Activated T-helper 1 cell treated with Interleukin-2 at 50 U/mL for 16 hours (primary cell): ENCODE results near the gene FBXL7.

Experiments
- DNase-seq: peaks from one replicate; pipeline ENCODE4 v3.0.0-alpha.2; 2020; ENCODE audit warnings: low read depth

The FBXL7 gene

DNA sequence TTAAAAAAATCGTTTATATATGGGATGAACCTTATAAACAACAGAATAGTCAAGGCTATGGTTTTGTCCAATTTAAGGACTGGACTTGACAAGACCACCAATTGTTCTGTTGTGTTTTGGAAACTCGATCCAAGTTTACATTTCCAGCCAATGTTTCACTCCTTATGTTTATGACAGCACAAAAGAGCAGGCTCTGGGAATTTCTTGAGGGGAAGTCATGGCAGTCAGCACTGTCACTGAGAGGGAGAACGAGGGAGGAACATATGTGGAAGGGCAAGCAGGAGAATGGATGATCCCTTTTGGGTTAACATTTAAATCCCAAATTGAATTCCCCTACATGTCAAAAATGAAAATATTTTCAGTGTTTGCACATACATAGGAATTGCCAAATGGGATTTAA is 387.1 kb downstream of the FBXL7 start:
- no peak for DNase-seq

- DNase-seq = no peak
Observed at GRCh38 chr5:15889001-15889400, 389.0 kb downstream of the FBXL7 start.

DNA sequence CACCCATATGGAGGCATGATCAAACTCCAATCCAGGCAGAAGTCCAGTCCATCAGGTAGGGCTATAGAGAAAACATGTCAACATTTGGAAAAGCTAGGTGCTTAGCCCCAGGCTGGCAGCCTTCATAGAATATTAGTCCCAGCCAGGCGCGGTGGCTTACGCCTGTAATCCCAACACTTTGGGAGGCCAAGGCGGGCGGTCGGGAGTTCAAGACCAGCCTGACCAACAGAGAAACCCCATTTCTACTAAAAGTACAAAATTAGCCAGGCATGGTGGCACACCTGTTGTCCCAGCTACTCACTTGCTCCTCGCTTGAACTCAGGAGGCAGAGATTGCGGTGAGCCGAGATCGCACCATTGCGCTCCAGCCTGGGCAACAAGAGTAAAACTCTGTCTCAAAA is 393.9 kb downstream of the FBXL7 start:
- no peak for DNase-seq

DNA sequence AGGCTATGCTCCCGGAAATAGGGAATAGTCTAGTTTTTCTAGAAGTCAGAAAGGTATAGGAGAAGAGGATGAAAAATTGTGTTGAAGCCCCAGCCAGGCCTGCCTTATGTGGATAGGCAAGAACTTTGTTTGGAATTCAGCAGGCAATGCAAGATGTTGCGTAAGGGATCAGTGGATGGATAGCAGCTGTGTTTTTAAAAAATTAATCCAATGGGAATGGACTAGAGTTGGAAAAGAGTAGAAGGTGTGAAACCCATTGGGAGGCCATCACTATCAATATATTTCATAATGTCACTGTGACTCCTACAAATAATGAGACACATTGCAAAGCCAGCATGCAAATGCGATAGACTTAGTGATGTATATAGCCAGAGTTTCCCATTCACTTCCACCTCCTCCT is 397.7 kb downstream of the FBXL7 start:
- DNase-seq = no peak

- DNase-seq = no peak
Observed at GRCh38 chr5:15898641-15899040, 398.7 kb downstream of the FBXL7 start.

GRCh38 chr5:15899481-15899880 is 399.5 kb downstream of the FBXL7 start:
- no peak for DNase-seq

DNA sequence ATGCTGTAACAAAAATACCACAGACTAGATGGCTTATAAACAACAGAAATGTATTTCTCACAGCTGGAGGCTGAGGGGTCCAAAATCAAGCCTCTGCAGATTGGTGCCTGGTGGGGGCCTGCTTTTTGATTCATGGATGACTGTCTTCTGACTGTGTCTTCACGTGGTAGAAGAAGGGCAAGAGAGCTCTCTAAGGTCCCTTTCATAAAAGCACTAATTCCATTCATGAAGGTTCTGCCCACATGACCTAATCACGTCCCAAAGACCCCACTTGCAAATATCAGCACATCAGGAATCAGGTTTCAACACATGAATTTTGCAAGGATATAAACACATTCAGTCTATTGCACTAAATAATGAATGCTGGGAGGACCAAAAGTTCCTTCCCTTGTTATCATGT is 401.2 kb downstream of the FBXL7 start:
- no peak for DNase-seq

DNA sequence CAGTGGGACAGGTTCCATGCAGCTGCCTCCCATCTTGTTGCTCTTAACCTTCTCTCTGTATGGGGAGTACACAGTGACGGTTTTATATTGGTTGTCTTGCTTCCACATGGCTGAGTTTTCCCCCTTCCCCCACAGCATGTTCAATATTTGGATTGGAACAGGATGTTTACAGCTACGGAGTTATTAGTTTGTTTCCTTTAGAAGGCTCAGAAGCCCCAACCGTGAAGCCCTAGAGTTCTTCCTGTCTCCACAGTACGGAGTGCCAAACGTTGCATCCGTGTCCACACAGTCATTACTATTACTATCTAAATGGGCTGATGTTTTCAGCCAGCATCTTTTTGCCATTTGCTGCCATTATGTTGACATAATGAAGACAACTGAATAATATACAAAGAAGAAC is 402.1 kb downstream of the FBXL7 start:
- DNase-seq = no peak

- DNase-seq = no peak
Observed at GRCh38 chr5:15904899-15905830, 405.2 kb downstream of the FBXL7 start.

DNA sequence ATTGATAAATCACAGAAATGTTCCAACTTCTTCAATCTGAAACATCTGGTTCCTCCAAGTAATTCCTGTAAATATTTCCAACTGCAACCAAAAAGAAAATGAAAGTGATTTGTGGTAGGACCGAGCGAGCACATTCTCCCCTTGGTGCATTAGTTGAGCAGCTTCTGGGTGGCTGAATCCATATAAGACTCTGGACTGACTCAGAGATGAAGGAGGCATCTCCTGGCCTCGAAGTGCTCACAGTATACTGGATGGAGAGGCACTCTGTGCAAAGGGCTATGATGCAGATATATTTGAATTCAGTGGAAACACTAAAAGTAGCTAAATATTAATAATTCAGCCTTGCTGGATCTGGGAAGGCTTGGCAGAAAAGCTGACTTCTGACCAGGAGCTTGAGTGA is 414.7 kb downstream of the FBXL7 start:
- DNase-seq = no peak

DNA sequence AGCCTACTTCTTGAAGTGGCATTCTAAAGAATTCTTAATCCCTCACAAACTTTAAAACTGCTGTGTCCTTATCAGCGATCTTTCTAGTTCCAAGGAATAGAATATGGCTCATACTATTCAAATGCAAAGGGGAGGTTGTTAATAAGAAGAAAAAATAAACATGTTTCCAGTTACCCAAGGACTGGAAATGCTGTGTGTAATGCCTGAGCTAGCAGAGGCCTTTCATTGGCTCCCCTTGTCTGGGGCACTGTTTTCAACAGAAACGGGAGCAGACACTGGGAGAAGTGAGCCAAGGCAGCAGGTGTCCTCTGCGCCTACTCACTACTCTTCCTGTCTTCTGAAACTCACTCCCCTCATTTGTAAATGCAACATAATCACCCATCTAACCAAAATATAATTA is 426.6 kb downstream of the FBXL7 start:
- no peak for DNase-seq

GRCh38 chr5:15927710-15928380 is 427.9 kb downstream of the FBXL7 start:
- DNase-seq = no peak

DNA sequence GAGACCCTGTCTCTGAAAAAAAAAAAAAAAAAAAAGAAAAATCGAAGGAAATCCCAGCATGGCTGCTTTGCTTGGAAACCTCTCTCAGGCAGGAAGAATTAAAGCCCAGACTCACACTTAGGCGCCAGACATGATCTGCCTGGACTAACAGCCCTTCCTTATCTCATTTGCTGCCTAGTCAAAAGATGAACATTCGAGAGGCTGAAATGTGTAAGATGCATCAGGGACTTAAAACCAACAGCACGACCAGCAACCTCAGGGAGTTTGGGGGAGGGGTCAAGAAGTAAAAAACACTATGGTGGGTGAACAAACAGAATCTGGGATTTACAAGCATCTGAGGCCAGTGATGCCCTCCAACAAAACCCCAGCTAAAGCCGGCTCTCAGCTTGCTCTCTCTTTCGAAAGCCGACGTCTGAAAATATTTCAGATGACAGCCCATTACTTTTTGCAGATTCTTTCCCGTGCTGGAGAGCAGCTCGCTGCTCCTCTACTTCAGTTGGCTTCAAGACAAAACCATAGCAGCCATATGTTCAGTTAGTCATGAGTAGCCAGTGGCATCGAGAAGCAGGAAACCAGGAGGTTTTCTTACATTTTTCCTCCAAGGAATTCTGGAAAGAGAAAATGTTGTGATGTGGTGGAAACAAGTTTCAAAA is 429.8 kb downstream of the FBXL7 start:
- no peak for DNase-seq

DNA sequence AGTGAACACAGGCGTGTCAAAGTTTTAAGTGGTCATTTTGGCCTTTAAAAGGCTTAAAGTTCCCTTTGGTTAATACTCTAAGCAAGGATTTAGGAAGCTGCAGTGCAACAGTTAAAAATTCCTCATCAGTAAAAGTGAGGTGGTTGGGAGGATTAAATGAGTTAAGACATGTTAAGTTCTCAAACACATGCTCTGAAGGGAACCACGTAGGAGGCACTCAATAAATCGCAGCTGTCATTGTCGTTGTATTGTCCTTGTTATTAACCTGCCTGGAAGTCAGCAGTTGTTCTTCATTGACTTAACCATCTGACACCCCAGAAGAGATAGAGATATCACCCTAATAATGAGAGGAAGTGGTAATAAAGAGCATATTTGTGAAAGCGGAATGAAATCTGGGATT is 432.1 kb downstream of the FBXL7 start:
- no peak for DNase-seq

DNA sequence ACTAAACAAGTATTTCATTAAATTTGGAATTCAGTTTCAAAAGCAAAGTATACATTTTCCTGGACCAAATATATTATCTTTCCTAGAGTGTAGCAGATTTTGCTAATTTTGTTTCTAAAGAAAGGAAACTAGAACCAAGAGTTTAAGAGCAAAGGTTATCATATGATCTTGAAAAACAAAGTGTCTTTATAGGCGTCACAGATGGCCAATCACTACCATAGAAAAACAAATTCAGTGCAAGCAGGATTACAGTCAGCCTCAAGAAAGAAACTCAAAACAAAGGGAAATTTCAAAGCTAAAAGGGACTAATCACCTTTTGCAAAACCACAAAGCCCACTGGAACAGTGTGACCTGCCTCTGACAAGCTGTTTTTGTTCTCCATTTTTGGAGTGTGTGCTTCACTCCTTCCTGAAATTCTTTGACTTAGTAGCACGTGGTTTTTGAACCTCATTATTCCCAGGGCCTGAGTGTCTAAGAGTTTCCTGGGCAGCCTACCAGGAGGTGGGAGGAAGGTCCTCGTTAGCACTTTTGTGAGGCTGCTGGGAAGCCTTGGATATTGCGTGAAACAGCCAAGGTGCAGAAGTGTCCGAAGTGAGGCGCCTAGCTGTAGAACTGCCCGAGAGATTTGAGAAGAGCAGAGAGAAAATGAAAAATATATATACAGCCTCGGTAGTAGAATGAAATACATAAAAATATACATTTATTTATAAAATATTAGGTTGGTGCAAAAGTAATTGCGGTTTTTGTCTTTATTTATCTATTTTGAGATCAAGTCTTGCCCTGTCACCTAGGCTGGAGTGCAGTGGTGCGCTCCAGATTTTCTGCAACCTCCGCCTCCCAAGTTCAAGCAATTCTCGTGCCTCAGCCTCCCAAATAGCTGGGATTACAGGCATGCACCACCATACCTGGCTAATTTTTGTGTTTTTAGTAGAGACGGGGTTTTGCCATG is 433.6 kb downstream of the FBXL7 start:
- DNase-seq = no peak

DNA sequence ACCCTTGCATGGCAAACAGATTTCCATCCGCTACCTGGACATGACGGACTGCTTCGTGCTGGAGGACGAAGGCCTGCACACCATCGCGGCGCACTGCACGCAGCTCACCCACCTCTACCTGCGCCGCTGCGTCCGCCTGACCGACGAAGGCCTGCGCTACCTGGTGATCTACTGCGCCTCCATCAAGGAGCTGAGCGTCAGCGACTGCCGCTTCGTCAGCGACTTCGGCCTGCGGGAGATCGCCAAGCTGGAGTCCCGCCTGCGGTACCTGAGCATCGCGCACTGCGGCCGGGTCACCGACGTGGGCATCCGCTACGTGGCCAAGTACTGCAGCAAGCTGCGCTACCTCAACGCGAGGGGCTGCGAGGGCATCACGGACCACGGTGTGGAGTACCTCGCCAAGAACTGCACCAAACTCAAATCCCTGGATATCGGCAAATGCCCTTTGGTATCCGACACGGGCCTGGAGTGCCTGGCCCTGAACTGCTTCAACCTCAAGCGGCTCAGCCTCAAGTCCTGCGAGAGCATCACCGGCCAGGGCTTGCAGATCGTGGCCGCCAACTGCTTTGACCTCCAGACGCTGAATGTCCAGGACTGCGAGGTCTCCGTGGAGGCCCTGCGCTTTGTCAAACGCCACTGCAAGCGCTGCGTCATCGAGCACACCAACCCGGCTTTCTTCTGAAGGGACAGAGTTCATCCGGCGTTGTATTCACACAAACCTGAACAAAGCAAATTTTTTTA is 436.7 kb downstream of the FBXL7 start:
- DNase-seq = no peak

GRCh38 chr5:15937708-15938107 is 437.7 kb downstream of the FBXL7 start:
- DNase-seq = no peak

GRCh38 chr5:15938186-15938585 is 438.2 kb downstream of the FBXL7 start:
- DNase-seq = no peak

- DNase-seq = no peak
Observed at GRCh38 chr5:15938961-15939360, 439.0 kb downstream of the FBXL7 start.

GRCh38 chr5:15940905-15941304 is 440.9 kb downstream of the FBXL7 start:
- DNase-seq = no peak

GRCh38 chr5:15943487-15943886 is 443.5 kb downstream of the FBXL7 start:
- no peak for DNase-seq
